K562 (cell line): Measurements from ENCODE around the gene C19orf85. TPM values are rescaled to one million over a fixed set of nuclear protein-coding genes. Genes with fewer than 3 reads are reported as not detected.

ENCODE experiments used
- ATAC-seq: fragments of 200-7000 bp; cut with Tn5 transposase; 3 replicates; pipeline ENCODE4 v1.9.1; 2020; ENCODE audit warnings: moderate library complexity
- BruUV-seq: library from RNA; stranded (reverse); fragments of 400-500 nt; replicated peaks from 2 replicates; lab custom pipeline; 2021; lab: Mats Ljungman, UMichigan
- CTCF ChIA-PET: fragments of 300-600 bp; formaldehyde crosslinking; extraction: SDS; loops from one replicate; lab custom pipeline; 2021; ENCODE audit warnings: low intra/inter-chr PET ratio; lab: Yijun Ruan, JAX
- POLR2A ChIA-PET: fragments of 300-600, 350-650 bp; sonication (Branson Sonifier 250); formaldehyde crosslinking; extraction: SDS; loops from one replicate; lab custom pipeline; 2021; ENCODE audit warnings: antibody characterized with exemption, inconsistent platforms; lab: Yijun Ruan, JAX
- DNase-seq, 4 experiments: peaks; one replicate each; pipeline versions ENCODE4 v3.0.0 to v3.0.0-alpha.2; 2011 to 2018; ENCODE audit warnings: low spot score in 3 of 4, mixed read lengths in 3 of 4; ENCODE audit errors: extremely low read depth in 1 of 4
- FAIRE-seq: peaks from 2 replicates; lab custom pipeline; 2011; peaks lifted over from hg19 to GRCh38; lab: Jason Lieb, UNC
- H2AFZ ChIP-seq: 2 replicates; pipeline ENCODE4 v1.6.0; 2011; ENCODE audit warnings: low read depth, low read length, control low read depth, inconsistent platforms
- H3K27ac ChIP-seq: fragments of 200-600 bp; 3 replicates; pipeline ENCODE4 v1.8.0; 2011; ENCODE audit warnings: low read depth, mild to moderate bottlenecking, control low read depth, inconsistent platforms, low read length, moderate library complexity, mixed read lengths; ENCODE audit errors: extremely low read depth
- H3K27me3 ChIP-seq, 2 experiments: fragments of 300-600 bp in 1 of 2; 2 replicates in 1 of 2; 3 replicates in 1 of 2; pipeline versions ENCODE4 v1.6.0 to v1.8.0; 2011; ENCODE audit warnings: inconsistent platforms in 2 of 2, low read length in 2 of 2, mild to moderate bottlenecking in 1 of 2, mixed read lengths in 1 of 2, moderate library complexity in 1 of 2; ENCODE audit not compliant: control insufficient read depth in 2 of 2, insufficient read depth in 2 of 2
- H3K36me3 ChIP-seq: fragments of 300-600 bp; 3 replicates; pipeline ENCODE4 v1.8.0; 2011; ENCODE audit warnings: mild to moderate bottlenecking, low read length, inconsistent platforms; ENCODE audit not compliant: control insufficient read depth, insufficient read depth
- H3K4me1 ChIP-seq, 2 experiments: fragments of 200-600 bp in 1 of 2; replicated peaks in 1 of 2; 2 replicates in 1 of 2; 3 replicates in 1 of 2; pipeline versions ENCODE4 v1.5.1 to v1.8.0; 2011; ENCODE audit warnings: inconsistent platforms in 2 of 2, low read length in 2 of 2, mild to moderate bottlenecking in 1 of 2, mixed read lengths in 1 of 2, moderate library complexity in 1 of 2; ENCODE audit not compliant: control insufficient read depth in 2 of 2, insufficient read depth in 2 of 2
- H3K4me2 ChIP-seq: 2 replicates; pipeline ENCODE4 v1.6.1; 2011; ENCODE audit warnings: low read length, control low read depth, inconsistent platforms, mixed read lengths; ENCODE audit not compliant: insufficient read depth
- H3K4me3 ChIP-seq: fragments of 200-600 bp; sonication (generic), shearing (Covaris generic); 2 replicates; pipeline ENCODE4 v1.5.1; 2016; ENCODE audit warnings: control low read depth, inconsistent platforms
- H3K79me2 ChIP-seq: fragments of 200-600 bp; 3 replicates; pipeline ENCODE4 v1.8.0; 2011; ENCODE audit warnings: low read length, inconsistent platforms; ENCODE audit not compliant: control insufficient read depth, insufficient read depth
- H3K9ac ChIP-seq, 2 experiments: 2 replicates each; pipeline versions ENCODE4 v1.6.0 to v1.6.1; 2011; ENCODE audit warnings: low read depth in 2 of 2, low read length in 2 of 2, control low read depth in 1 of 2, inconsistent platforms in 1 of 2, mild to moderate bottlenecking in 1 of 2, mixed read lengths in 1 of 2; ENCODE audit not compliant: insufficient read depth in 1 of 2
- H3K9me1 ChIP-seq: one replicate; pipeline ENCODE4 v1.6.0; 2011; ENCODE audit warnings: inconsistent platforms, mild to moderate bottlenecking, low read length, moderate library complexity; ENCODE audit not compliant: control insufficient read depth, insufficient read depth
- H3K9me3 ChIP-seq: replicated peaks from 2 replicates; pipeline ENCODE4 v1.5.1; 2011; ENCODE audit warnings: low read depth, low read length, inconsistent platforms; ENCODE audit not compliant: control insufficient read depth, insufficient read depth
- H4K20me1 ChIP-seq: replicated peaks from 2 replicates; pipeline ENCODE4 v1.6.1; 2011; ENCODE audit warnings: low read length, inconsistent platforms, mixed read lengths; ENCODE audit not compliant: control insufficient read depth, insufficient read depth
- GABPB2 ChIP-seq: fragments of 250-450 bp; sonication (Bioruptor Pico); conservative IDR thresholded peaks from 2 replicates; pipeline ENCODE4 v1.5.1; 2021; ENCODE audit warnings: mild to moderate bottlenecking
- KLF13 ChIP-seq: fragments of 450-650 bp; IDR thresholded peaks from 2 replicates; pipeline ENCODE4 v1.6.1; 2016; ENCODE audit warnings: missing genetic modification characterization, low read depth, mild to moderate bottlenecking, missing compliant biosample characterization, moderate library complexity, borderline replicate concordance
- RAD51 ChIP-seq: fragments of 450-650 bp; IDR thresholded peaks from 2 replicates; pipeline ENCODE4 v1.7.1; 2016; ENCODE audit warnings: low read depth, mild to moderate bottlenecking, borderline replicate concordance
- SIRT6 ChIP-seq: IDR thresholded peaks from one replicate; pipeline ENCODE4 v1.6.1; 2012; ENCODE audit warnings: low read depth, mild to moderate bottlenecking, control low read depth, inconsistent platforms, low read length, moderate library complexity
- SP1 ChIP-seq: sonication (generic); formaldehyde crosslinking; IDR thresholded peaks from 2 replicates; pipeline ENCODE4 v1.8.1; 2022; ENCODE audit warnings: mild to moderate bottlenecking, missing genetic modification reagents
- SRSF1 ChIP-seq: fragments of 200-400 bp; formaldehyde crosslinking; IDR thresholded peaks from 2 replicates; pipeline ENCODE4 v1.6.1; 2017; ENCODE audit warnings: mild to moderate bottlenecking, low read depth, low read length, moderate library complexity
- ZNF586 ChIP-seq: fragments of 450-650 bp; formaldehyde crosslinking; conservative IDR thresholded peaks from 2 replicates; pipeline ENCODE4 v1.4.0; 2020; ENCODE audit warnings: mild to moderate bottlenecking, moderate library complexity
- WGBS: fragments of 100-300 bp; shearing (Covaris generic); methylation state at CpG from one replicate; pipeline ENCODE4 v1.1.6; 2016; ENCODE audit warnings: low coverage, mixed read lengths; ENCODE audit not compliant: insufficient coverage; ENCODE audit errors: missing lambda C conversion rate; 5-methylcytosine and 5-hydroxymethylcytosine counted together
- in situ Hi-C: fragments of 300-500 bp; cut with MboI; formaldehyde crosslinking; loops from 4 replicates; pipeline ENCODE4 v1.15.0; 2018; ENCODE audit warnings: inconsistent platforms, mixed read lengths
- intact Hi-C: fragments of 100-400 bp; cut with micrococcal nuclease; formaldehyde crosslinking; loops from 2 replicates; pipeline ENCODE4 v1.14.2; 2022
- polyA plus RNA-seq, 8 experiments: library from polyadenylated mRNA; depleted of rRNA in 4 of 8; stranded (reverse) in 5 of 8; unstranded in 3 of 8; fragments of >200 nt; fragmentation: Nextera tagmentation in 2 of 8; fragmentation: Illumina TruSeq in 1 of 8; extraction: Ambion mirVana in 2 of 8; extraction: Trizol in 1 of 8; gene quantifications; 2 replicates each; pipeline versions ENCODE4 v1.2.1 to v1.2.3, GENCODE V29; 2011 to 2014; ENCODE audit warnings: inconsistent platforms in 1 of 8, missing spikeins in 1 of 8
- total RNA-seq, 7 experiments: library from RNA; depleted of rRNA in 6 of 7; stranded (reverse); fragments of >200 nt in 6 of 7; fragmentation: Illumina TruSeq in 2 of 7; extraction: Trizol in 2 of 7; gene quantifications; 2 replicates each; pipeline versions ENCODE4 v1.2.1 to v1.2.3, GENCODE V29; 2011 to 2021; ENCODE audit warnings: low replicate concordance in 1 of 7
- TF ChIP-seq, protein P1 (sequence below): fragments of 250-450 bp; sonication (Bioruptor Pico); IDR thresholded peaks from 2 replicates; pipeline ENCODE4 v1.9.0; 2021; ENCODE audit warnings: mild to moderate bottlenecking, inconsistent platforms
- TF ChIP-seq, protein P2 (sequence below), 2 experiments: fragments of 450-650 bp; conservative IDR thresholded peaks; 2 replicates each; pipeline ENCODE4 v1.6.1; 2017; ENCODE audit warnings: mild to moderate bottlenecking in 2 of 2, moderate library complexity in 2 of 2
- TF ChIP-seq, protein P3 (sequence below): fragments of 250-450 bp; sonication (Bioruptor Pico); IDR thresholded peaks from 2 replicates; pipeline ENCODE4 v1.4.0; 2020; ENCODE audit warnings: mild to moderate bottlenecking, moderate library complexity
- TF ChIP-seq, protein P4 (sequence below): sonication (generic); formaldehyde crosslinking; IDR thresholded peaks from 2 replicates; pipeline ENCODE4 v1.8.1; 2023; ENCODE audit warnings: mild to moderate bottlenecking, missing genetic modification reagents

Gene C19orf85
- total and polyA plus RNA-seq, 9 of the 15 experiments (the other 6 are each of a cell fraction or from before 2014, with no cell fraction given) = not detected

DNA sequence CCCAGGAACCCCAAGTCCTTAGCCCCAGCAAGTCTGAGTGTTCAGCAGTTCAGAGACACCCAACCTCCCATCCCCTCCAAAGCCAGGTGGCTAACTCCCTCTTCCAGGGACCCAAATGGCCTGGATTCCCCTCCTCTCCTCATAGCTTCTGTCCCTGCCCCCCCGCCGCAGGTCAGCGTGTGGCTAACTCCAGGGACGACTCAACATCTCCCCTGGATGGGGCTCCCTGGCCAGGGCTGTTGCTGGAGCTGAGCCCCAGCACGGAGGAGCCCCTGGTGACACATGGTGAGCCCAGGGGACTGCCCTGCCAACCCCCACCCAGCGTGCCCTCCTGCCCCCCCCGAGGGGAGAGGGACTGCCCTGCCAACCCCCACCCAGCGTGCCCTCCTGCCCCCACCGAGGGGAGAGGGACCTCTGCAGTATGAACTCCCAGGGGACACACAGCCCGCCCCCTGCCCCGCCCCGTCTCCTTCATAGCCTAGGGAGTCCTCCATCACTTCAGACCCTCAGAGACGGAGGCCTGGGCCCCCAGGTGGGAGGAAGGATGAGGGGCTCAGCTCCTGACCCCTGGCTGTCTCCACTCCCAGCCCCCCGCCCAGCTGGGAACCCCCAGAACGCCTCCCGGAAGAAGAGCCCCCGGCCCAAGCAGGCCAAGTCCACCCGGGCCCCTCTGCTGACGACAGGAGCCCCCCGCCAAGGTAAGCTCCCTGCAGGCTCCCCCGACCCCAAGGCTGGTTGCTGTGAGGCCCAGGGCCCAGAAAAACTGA is 25.3 kb upstream of the C19orf85 start:
- H4K20me1 ChIP-seq = no peaks in the 10 kb centered on the region
- intact Hi-C loops = no loop called here
- no peaks in the 10 kb centered on the region for H3K9me3 ChIP-seq
- POLR2A ChIA-PET = interaction anchor here (0.6 to 2.3 kb wide), 6 partner anchors 9 to 106 kb away, joined by 3 to 5 read pairs (median 3); partner anchors contain the start of gene TMEM238
- H3K79me2 ChIP-seq = peaks cover 12% of the 10 kb centered on the region; the same call in 2 of the 3 replicates
- H3K9ac ChIP-seq = peak overlapping the region in 1 of 2 experiments; percentile 24; a peak in 2 of 4 replicates
- FAIRE-seq = no peak
- 57% methylated on average over 19 of the region's 21 CpGs for WGBS
- H3K4me1 ChIP-seq = peaks cover 37 to 88% of the 10 kb centered on the region in 2 experiments
- H3K27ac ChIP-seq = no peak overlapping the region
- no peak overlapping the region for H2AFZ ChIP-seq
- CTCF ChIA-PET = no interaction called here
- peaks cover 4% of the 10 kb centered on the region; the same call in 2 of the 3 replicates for H3K36me3 ChIP-seq
- in situ Hi-C loops = no loop called here
- no peak for ATAC-seq
- no peaks in the 10 kb centered on the region for H3K9me1 ChIP-seq
- no peak for DNase-seq
- BruUV-seq = no TSS peak
- H3K4me2 ChIP-seq = no peak overlapping the region
- H3K27me3 ChIP-seq = peaks cover 0 to 4% of the 10 kb centered on the region in 2 experiments; a peak in 1 of 5 replicates
- H3K4me3 ChIP-seq = no peak overlapping the region
- TF ChIP-seq SIRT6 (no peak), ZNF586 (CRISPR knock-in tag) (no peak), RAD51 (no peak), SP1 (CRISPR knock-in tag) (no peak), KLF13 (tag) (no peak), GABPB2 (CRISPR knock-in tag) (no peak), SRSF1 (no peak)
- TF ChIP-seq, protein P1, sequence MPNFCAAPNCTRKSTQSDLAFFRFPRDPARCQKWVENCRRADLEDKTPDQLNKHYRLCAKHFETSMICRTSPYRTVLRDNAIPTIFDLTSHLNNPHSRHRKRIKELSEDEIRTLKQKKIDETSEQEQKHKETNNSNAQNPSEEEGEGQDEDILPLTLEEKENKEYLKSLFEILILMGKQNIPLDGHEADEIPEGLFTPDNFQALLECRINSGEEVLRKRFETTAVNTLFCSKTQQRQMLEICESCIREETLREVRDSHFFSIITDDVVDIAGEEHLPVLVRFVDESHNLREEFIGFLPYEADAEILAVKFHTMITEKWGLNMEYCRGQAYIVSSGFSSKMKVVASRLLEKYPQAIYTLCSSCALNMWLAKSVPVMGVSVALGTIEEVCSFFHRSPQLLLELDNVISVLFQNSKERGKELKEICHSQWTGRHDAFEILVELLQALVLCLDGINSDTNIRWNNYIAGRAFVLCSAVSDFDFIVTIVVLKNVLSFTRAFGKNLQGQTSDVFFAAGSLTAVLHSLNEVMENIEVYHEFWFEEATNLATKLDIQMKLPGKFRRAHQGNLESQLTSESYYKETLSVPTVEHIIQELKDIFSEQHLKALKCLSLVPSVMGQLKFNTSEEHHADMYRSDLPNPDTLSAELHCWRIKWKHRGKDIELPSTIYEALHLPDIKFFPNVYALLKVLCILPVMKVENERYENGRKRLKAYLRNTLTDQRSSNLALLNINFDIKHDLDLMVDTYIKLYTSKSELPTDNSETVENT (CRISPR knock-in tag) = no peak
- TF ChIP-seq, protein P2, sequence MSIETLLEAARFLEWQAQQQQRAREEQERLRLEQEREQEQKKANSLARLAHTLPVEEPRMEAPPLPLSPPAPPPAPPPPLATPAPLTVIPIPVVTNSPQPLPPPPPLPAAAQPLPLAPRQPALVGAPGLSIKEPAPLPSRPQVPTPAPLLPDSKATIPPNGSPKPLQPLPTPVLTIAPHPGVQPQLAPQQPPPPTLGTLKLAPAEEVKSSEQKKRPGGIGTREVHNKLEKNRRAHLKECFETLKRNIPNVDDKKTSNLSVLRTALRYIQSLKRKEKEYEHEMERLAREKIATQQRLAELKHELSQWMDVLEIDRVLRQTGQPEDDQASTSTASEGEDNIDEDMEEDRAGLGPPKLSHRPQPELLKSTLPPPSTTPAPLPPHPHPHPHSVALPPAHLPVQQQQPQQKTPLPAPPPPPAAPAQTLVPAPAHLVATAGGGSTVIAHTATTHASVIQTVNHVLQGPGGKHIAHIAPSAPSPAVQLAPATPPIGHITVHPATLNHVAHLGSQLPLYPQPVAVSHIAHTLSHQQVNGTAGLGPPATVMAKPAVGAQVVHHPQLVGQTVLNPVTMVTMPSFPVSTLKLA (conservative IDR thresholded peaks at IDR 0.05) = no peak
- TF ChIP-seq, protein P3, sequence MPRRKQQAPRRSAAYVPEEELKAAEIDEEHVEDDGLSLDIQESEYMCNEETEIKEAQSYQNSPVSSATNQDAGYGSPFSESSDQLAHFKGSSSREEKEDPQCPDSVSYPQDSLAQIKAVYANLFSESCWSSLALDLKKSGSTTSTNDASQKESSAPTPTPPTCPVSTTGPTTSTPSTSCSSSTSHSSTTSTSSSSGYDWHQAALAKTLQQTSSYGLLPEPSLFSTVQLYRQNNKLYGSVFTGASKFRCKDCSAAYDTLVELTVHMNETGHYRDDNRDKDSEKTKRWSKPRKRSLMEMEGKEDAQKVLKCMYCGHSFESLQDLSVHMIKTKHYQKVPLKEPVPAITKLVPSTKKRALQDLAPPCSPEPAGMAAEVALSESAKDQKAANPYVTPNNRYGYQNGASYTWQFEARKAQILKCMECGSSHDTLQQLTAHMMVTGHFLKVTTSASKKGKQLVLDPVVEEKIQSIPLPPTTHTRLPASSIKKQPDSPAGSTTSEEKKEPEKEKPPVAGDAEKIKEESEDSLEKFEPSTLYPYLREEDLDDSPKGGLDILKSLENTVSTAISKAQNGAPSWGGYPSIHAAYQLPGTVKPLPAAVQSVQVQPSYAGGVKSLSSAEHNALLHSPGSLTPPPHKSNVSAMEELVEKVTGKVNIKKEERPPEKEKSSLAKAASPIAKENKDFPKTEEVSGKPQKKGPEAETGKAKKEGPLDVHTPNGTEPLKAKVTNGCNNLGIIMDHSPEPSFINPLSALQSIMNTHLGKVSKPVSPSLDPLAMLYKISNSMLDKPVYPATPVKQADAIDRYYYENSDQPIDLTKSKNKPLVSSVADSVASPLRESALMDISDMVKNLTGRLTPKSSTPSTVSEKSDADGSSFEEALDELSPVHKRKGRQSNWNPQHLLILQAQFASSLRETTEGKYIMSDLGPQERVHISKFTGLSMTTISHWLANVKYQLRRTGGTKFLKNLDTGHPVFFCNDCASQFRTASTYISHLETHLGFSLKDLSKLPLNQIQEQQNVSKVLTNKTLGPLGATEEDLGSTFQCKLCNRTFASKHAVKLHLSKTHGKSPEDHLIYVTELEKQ (CRISPR knock-in tag) = no peak
- TF ChIP-seq, protein P4, sequence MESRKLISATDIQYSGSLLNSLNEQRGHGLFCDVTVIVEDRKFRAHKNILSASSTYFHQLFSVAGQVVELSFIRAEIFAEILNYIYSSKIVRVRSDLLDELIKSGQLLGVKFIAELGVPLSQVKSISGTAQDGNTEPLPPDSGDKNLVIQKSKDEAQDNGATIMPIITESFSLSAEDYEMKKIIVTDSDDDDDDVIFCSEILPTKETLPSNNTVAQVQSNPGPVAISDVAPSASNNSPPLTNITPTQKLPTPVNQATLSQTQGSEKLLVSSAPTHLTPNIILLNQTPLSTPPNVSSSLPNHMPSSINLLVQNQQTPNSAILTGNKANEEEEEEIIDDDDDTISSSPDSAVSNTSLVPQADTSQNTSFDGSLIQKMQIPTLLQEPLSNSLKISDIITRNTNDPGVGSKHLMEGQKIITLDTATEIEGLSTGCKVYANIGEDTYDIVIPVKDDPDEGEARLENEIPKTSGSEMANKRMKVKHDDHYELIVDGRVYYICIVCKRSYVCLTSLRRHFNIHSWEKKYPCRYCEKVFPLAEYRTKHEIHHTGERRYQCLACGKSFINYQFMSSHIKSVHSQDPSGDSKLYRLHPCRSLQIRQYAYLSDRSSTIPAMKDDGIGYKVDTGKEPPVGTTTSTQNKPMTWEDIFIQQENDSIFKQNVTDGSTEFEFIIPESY (CRISPR knock-in tag) = no peak
